T-helper 1 cell (primary cell): ENCODE data around the gene CSTA.

Source experiments
- DNase-seq, 5 donors: peaks; one replicate each; pipeline ENCODE4 v3.0.0-alpha.2; 2012 to 2020

CSTA gene

DNA sequence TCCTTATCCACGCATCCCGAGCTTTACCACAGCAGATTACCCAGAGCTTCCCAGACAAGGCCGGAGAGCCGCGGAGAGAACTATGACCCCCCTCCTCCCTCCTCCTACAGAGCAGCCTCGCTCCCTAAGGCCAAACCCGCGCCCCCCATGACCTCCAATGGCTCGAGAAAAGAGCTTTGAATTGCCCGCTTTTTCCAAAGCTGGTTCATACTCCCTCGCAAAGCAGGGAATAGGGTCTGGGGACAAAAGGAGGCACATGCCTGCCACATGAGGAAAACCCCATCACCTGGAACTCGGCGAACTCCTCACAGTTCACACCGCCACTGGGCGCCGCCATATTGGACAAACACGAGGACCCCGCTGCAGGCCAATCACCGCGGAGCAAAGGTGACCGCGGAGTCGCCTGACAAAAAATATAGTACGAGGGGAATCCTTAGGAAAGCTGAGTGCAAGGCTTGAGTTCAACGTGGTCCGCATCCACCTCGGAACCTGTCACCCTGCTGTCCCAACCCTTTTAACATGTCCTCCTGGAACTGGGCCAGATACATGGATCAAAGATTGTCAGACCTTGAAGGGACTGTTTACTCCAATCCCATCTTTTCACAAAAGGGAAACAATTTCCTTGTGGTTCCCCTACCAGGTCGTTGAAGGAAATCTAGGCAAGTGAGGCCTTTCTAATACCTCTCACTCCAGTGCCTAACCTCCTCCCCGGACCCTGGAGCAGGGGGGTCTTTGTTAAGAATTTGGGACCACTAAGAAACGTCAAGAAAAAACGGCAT is 58.0 kb downstream of the CSTA start, which contains the start of gene MIX23:
MIX23 (minus strand) TSS at position 344 of the 779 bp plus-strand sequence; CDS start at position 337, 7 bp downstream.
- peak; percentile 67 to 82 (median 77) for DNase-seq

- peak; percentile 83 to 97 (median 89) for DNase-seq
Observed at GRCh38 chr3:122383771-122384697, 59.0 kb downstream of the CSTA start, which contains the start of gene FAM162A. Gene FAM162A, plus strand, starts transcription at chr3:122384182. Its CDS starts 84 bp downstream, at chr3:122384266.

DNA sequence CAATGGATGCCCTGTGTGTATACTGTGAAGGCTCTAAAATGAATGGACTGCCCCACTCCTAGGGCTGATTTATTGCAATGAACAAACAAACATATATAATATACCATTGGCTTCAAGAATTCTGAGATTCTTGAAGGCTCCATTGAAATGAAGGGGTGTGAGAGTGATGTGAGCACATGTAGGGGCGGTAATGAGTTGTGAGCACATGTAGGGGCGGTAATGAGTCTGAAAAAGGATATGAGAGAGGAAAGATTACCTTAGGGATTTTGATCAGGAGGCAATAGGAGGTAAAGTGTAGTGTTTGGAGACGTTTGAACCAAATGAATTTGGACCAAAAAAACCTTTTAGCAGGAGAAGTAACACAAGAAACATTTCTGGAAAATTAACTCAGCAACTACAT is 62.7 kb downstream of the CSTA start:
- no peak for DNase-seq

GRCh38 chr3:122389197-122389596 is 64.1 kb downstream of the CSTA start:
- DNase-seq, result no peak

- DNase-seq, result no peak
Observed at GRCh38 chr3:122389892-122390291, 64.8 kb downstream of the CSTA start.

DNA sequence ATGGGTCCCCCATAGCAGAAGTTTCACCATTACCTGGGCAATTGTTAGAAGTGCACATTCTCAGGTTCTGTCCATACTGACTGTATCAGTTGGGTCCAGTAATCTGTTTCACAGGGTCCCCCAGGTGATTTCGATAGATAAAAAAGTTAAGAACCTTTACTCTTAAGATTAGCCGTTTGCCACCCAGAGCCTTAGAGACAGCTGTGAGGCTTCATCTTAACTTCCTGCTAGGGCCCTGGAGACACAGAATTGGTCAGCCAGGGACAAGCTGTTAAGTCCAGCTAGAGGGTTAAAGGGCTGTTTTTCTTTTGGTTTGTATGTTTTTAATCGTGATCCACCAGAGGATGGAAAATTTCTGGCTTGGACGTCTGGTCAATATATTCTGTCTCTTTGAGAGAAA is 65.6 kb downstream of the CSTA start:
- no peak for DNase-seq
